ENCODE results near the gene CST2.
A peak's percentile ranks its signal among the peaks of the same experiment; 100 is the strongest.
"Not testable (repeated sequence)": the region's sequence is repeated elsewhere in the genome, so short reads cannot be mapped to it uniquely, and the experiment has no call there.

Gene CST2

GRCh38 chr20:23800865-23801264 is 25.7 kb downstream of the CST2 start:
- DNase-seq, result no peak

- peak; percentile 3 for DNase-seq
Measured at GRCh38 chr20:23799216-23799847, 27.2 kb downstream of the CST2 start.

- DNase-seq, result no peak
Measured at GRCh38 chr20:23795526-23795925, 31.0 kb downstream of the CST2 start.

- no peak for DNase-seq
Measured at GRCh38 chr20:23794841-23795240, 31.7 kb downstream of the CST2 start.

GRCh38 chr20:23794065-23794464 is 32.5 kb downstream of the CST2 start:
- no peak for DNase-seq

GRCh38 chr20:23783447-23783846 is 43.1 kb downstream of the CST2 start:
- no peak for DNase-seq

GRCh38 chr20:23782366-23782983 is 44.1 kb downstream of the CST2 start:
- peak; percentile 7 for DNase-seq

GRCh38 chr20:23778676-23779075 is 47.9 kb downstream of the CST2 start:
- DNase-seq, result not testable (repeated sequence)

- DNase-seq, result not testable (repeated sequence)
Measured at GRCh38 chr20:23777380-23777779, 49.1 kb downstream of the CST2 start.

- DNase-seq, result peak; percentile 92
Measured at GRCh38 chr20:23776067-23776771, 50.3 kb downstream of the CST2 start.

GRCh38 chr20:23774081-23774480 is 52.4 kb downstream of the CST2 start:
- no peak for DNase-seq
